HT1080 (cell line): ENCODE results near the gene PC. TPM values are rescaled to one million over a fixed set of nuclear protein-coding genes. Genes with fewer than 3 reads are reported as not detected.
"Not testable (repeated sequence)": the region's sequence is repeated elsewhere in the genome, so short reads cannot be mapped to it uniquely, and the experiment has no call there.

Source experiments
- DNase-seq: peaks from one replicate; pipeline ENCODE4 v3.0.0-alpha.2; 2015; ENCODE audit warnings: low read depth
- polyA plus RNA-seq, 2 experiments: library from polyadenylated mRNA; depleted of rRNA; stranded (reverse); fragments of >200 nt; gene quantifications; 2 replicates each; pipeline ENCODE4 v1.2.3, GENCODE V29; 2015
- total RNA-seq: library from RNA; depleted of rRNA; stranded (reverse); fragments of >200 nt; shearing (Covaris generic); gene quantifications from 2 replicates; pipeline ENCODE4 v1.2.3, GENCODE V29; 2014; rRNA removed

The PC gene, protein sequence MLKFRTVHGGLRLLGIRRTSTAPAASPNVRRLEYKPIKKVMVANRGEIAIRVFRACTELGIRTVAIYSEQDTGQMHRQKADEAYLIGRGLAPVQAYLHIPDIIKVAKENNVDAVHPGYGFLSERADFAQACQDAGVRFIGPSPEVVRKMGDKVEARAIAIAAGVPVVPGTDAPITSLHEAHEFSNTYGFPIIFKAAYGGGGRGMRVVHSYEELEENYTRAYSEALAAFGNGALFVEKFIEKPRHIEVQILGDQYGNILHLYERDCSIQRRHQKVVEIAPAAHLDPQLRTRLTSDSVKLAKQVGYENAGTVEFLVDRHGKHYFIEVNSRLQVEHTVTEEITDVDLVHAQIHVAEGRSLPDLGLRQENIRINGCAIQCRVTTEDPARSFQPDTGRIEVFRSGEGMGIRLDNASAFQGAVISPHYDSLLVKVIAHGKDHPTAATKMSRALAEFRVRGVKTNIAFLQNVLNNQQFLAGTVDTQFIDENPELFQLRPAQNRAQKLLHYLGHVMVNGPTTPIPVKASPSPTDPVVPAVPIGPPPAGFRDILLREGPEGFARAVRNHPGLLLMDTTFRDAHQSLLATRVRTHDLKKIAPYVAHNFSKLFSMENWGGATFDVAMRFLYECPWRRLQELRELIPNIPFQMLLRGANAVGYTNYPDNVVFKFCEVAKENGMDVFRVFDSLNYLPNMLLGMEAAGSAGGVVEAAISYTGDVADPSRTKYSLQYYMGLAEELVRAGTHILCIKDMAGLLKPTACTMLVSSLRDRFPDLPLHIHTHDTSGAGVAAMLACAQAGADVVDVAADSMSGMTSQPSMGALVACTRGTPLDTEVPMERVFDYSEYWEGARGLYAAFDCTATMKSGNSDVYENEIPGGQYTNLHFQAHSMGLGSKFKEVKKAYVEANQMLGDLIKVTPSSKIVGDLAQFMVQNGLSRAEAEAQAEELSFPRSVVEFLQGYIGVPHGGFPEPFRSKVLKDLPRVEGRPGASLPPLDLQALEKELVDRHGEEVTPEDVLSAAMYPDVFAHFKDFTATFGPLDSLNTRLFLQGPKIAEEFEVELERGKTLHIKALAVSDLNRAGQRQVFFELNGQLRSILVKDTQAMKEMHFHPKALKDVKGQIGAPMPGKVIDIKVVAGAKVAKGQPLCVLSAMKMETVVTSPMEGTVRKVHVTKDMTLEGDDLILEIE
- total RNA-seq: 9.8 and 14.9 TPM in 2 replicates
- polyA plus RNA-seq (2015; cell fraction: cytosol; rRNA removed): 7.3 and 10.8 TPM in 2 replicates
- polyA plus RNA-seq (2015; cell fraction: nucleus; rRNA removed): 27.7 and 30.6 TPM in 2 replicates

DNA sequence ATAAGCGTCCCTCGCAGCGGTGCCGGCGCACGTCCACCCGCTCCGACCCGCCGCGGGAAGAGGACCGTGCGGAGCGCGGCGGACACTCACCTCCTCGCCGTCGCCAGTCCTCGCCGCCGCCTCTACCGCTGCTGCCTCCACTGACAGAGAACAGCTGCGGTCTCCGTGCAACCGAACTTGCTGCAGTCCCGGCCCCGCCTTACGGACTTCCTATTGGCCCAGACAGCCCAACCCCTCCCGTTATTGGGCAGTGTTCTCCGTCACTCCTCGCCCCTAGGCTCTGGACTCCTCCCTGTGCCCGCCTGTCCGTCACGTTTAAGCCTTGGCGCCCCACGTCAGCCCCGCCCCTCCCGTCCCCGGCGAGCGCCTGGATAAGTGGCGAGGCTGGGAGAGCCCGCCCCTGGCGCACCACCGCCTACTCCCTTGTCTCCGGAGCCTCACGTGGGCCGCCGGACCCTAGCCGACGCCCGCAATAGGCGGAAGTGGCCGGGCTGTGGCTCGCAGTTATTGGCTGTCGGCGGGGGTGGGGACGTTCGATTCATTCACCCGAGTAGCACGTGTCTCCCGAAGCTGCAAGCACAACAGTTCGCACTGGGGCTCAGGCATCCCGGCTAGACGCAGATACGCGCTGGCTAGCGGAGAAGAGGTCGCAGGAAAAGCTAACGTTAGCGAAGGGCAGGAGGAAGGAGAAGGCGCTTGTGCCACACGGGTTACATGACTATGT lies at the start of gene PC:
PC (minus strand) TSS at position 152 of the 724 bp plus-strand sequence. CDS start 86,224 bp downstream, outside the sequence.
- DNase-seq: peak; percentile 100

DNA sequence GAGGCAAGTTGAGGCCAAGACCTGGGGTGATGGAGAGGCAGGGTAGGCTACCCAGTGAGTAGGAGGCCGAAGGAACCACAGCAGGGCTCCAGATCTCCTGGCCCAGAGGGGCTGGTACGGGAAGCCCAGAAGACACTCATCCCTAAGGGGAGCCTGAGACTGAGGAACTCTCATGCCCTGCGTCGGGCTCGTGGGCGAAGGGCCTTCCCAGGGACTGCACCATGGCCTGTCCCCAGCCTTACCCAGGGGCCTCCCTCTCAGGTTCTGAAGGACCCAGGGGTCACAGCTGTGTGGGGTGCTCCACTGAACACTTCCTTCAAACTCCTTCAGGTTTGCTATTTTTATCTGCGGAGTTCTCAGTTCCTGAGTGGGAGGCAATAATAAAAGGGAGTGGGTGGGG lies 48.9 kb upstream of the PC start:
- DNase-seq: no peak

DNA sequence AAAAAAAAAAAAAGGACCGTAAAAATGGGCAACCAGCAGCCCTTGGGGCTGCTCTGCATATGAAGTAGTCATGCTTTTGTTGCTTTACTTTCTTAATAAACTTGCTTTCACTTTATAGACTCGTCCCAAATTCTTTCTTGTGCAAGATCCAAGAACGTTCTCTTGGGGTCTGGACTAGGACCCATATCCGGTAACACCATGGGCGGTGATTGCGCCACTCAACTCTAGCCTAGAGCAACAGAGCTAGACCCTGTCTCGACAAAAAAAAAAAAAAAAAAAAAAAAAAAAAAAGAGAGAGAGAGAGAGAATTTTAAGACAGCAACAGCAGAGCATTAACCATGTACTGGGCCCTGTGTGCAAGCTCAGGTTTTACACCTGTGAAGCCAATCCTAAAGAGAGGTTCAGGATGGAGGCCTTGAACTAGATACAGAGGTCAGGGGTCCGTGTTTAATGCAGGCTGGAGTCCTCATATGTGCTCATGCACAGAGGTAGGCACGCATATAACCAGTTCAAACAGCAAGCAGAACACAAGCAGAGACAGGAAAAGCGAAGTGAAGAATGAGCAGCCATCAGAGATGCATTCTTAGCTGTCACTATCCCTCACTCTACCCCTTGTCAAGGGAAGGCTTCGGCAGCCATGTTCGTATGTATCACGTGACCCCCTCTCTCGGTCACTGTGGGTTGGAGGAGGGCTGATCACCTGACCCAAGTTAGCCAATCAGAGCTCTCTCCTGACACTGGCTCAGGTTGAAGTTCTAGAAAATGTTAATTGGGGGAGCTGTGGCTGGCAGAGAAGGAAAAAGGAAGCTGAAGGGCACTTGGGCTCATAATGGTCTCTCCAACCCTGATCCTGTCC lies 48.1 kb upstream of the PC start:
- DNase-seq: peak; percentile 77

DNA sequence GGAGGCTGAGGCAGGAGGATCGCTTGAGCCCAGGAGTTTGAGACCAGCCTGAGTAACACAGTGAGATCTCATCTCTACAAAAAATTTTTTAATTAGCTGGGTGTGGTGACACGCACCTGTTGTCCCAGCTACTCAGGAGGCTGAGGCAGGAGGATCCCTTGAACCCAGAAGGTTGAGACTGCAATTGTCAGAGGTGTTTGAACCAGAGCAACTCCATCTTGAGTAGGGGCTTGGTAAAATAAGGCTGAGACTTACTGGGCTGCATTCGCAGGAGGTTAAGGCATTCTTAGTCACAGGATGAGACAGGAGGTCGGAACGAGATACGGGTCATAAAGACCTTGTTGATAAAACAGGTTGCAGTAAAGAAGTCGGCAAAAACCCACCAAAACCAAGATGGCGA lies 47.0 kb upstream of the PC start:
- not testable (repeated sequence) for DNase-seq

DNA sequence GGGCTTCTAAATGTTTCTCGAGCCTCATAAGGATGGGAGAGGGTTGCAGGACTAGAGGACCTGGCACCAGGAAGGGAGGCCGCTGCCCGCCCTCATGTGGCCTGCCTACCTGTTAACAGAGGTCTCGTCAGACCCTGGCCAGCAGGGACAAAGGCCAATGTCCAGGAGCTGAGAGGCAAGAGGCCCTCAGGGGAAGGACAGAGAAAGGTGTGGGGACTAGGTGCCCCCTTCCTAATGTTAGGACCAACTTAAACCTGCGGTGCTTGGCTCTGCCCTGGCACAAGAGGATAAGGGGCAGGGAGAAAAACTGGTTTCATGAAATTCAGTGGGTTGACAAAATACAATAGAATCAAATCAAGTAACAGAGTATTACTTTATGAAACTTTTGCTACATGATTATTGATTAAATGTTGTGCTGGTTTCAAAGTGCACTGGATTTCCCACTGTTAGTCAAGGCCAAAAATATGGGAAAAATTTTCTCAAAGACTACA lies 44.8 kb upstream of the PC start:
- no peak for DNase-seq

DNA sequence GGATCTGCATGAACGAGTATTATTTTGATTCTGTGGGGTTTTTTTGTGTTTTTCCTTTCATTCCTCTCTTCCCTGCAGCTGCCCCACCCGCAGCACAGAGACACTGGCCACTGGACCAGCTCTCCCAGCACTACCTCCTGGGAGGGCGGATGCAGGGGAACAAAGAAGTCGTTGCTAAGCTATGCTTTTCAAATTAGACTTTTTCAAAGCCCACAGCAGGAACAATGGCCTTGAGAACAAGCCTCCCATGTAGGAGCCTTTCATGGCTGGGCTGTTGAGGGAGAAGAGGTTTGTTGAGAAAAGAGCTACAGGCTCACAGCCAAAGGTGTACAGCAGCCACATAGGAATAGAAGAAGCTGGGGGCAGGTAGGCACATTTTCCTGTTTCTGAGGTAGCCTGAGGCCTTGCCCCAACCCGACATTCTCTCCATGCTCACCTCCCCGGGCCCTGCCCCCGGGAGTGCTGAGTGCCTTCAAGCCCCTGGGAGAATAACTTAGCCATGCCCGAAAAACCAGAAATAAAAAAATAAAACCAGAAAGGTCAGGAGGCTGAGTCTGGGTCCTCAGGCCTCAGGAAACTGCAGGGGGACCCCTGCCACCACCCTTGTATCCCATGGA lies 44.2 kb upstream of the PC start:
- no peak for DNase-seq

DNA sequence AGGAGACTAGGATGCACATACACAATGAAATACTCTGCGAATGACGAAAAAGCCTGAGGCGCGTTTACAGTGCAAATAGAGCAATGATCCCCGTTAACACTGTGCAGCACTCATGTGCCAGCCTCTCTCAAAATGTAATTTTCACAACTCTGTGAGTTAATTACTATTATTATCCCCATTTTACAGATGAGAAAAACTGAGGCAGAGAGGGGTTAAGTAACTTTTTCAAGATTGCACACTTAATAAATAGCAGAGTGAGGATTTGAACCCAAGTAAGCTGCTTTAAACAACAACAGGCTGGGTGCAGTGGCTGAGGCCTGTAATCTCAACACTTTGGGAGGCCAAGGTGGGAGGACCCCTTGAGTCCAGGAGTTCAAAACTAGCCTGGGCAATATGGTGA lies 43.1 kb upstream of the PC start:
- no peak for DNase-seq

DNA sequence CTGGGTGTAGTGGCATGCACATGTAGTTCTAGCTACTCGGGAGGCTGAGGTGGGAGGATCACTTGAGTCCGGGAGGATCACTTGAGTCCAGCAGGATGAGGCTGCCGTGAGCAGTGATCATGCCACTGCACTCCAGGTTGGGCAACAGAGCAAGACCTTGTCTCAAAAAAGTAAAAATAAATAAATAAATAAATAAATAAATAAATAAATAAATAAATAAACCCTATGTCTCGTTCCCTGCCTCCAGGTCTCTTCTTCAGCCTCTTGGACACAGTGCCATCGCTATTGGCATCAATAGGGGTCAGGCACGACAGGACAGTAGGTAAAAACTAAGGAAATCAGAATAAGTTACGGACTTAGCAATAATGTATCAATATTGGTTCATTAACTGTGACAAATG lies 41.4 kb upstream of the PC start:
- DNase-seq: no peak

DNA sequence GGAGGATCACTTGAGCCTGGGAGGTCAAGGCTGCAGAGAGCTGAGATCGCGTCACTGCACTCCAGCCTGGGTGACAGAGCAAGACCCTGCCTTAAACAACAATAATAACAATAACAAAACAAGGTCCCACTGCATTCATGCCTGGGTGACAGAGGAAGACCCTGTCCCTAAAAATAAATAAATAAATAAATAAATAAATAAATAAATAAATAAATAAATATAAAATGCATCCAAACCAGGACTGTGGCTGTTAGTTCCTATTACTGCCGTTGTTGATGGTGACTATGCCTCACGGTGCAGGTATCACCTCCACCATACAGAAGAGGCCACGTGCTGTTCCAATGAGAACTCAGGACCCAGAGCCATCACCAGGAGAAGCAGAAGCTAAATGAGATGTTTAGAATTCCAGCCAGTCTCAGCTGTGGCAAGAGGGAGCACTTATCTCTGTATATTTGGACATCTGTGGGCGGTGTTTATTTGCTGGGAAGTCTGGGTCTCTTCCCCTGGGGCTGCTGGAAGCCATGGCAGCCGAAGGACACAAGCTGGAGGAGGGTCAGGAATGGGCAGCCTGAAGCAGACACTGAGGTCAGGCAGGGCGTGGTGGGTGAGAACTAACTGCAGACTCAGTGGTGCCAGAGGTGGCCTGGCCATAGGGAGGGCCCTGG lies 38.6 kb upstream of the PC start:
- no peak for DNase-seq

DNA sequence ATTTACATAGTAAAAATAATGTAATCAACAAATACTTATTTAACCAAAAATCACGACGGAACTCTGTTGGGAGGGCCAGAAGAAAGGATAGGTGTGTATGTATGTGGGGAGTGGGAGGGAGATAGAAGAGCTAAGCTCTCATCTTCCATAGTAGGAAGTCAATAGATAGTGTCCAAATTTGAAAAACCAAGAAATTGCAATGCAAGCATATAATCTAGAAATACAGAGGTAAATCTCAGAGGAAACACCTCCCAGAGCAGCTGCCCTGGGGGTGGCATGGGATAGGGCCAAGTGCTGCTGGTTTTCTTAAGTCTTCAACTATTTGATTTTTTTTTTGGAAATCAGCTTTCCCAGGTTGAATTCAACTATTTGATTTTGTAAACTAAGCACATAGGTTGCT lies 33.9 kb upstream of the PC start:
- no peak for DNase-seq

DNA sequence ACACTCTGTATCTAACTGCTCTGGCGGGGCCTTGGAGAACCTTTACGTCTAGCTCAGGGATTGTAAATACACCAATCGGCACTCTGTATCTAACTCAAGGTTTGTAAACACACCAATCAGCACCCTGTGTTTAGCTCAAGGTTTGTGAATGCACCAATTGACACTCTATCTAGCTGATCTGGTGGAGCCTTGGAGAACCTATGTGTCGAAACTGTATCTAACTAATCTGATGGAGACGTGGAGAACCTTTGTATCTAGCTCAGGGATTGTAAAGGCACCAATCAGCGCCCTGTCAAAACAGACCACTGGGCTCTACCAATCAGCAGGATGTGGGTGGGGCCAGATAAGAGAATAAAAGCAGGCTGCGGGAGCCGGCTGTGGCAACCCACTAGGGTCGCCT lies 31.2 kb upstream of the PC start:
- not testable (repeated sequence) for DNase-seq

DNA sequence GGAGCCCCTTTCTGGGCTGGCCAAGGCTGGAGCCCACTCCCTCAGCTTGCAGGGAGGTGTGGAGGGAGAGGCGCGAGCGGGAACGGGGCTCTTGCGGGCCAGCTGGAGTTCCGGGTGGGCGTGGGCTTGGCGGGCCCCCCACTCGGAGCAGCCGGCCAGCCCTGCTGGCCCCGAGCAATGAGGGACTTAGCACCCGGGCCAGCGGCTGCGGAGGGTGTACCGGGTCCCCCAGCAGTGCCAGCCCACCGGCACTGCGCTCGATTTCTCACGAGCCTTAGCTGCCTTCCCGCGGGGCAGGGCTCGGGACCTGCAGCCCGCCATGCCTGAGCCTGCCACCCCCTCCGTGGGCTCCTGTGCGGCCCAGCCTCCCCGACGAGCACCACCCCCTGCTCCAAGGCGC lies 30.6 kb upstream of the PC start:
- DNase-seq: not testable (repeated sequence)

DNA sequence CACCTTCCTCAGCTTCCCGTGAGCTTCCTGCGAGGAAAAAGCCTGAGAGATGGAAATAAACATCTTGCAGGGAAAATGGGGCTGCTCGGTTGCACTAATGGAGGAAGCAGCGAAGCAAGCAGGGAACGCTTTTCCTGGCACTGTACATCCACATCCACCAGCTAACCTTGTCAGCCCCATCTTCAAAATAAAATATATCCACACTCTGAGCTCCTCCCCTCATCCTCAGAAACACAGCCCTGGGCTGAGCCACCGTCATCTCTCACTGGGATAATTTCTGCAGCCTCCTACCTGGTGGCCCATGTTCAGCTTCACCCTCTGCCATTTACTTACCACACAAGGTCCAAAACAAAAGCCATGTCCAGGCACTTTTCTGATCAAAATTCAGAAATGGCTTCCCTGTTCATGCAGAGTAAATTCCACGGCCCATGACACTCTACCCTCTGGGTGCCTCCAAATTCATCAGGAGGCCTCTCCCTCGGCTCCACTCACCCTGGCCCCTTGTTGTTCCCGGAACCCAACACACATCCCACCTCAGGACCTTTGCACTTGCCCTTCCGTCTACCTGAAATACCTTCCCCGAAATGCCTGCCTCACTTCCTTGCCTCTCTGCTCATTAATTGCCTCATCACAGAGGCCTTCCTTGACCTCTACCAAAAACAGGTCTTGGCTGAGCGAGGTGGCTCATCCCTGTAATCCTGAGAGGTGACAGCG lies 29.9 kb upstream of the PC start:
- no peak for DNase-seq

DNA sequence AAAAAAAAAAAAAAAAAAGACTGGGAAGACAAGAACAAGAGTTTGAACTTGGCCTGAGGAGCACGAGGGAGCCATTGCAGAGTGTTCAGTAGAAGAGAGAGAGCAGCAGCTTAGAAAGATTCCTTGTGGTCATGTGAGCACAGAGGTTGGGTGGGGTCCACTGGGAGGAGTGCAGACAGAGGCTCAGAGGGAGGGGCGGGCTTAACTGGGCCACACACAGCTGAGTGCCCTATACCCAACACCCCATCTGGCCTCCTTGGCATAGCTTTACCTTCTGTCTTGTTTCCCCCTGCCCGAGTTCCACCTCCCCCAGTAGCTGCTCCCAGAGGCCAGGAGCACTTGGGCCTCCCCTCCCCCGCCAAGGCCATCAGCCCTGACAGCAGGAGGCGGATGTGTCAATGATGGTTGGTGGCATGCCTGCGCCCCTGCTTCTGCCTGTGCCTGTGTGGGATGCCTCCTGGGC lies 29.0 kb upstream of the PC start:
- DNase-seq: no peak

DNA sequence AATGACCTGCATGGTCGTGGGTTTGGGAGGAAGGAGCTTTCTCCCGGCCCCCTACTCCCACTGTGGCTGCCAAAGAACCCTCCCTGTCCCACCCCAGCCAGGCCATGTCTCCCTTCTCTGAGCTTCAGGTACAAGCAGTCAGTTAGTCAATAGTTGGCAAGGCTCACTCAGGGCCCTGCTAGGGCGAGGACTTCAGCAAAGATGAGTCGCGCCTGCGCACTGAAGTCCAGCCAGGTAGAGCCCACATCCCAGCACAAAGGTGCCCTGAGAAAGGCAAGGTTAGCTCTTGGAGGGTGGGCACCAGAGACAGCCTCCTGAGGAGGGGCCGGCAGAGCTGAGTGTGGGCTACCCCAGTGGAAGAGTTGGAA lies 28.0 kb upstream of the PC start:
- DNase-seq: no peak

DNA sequence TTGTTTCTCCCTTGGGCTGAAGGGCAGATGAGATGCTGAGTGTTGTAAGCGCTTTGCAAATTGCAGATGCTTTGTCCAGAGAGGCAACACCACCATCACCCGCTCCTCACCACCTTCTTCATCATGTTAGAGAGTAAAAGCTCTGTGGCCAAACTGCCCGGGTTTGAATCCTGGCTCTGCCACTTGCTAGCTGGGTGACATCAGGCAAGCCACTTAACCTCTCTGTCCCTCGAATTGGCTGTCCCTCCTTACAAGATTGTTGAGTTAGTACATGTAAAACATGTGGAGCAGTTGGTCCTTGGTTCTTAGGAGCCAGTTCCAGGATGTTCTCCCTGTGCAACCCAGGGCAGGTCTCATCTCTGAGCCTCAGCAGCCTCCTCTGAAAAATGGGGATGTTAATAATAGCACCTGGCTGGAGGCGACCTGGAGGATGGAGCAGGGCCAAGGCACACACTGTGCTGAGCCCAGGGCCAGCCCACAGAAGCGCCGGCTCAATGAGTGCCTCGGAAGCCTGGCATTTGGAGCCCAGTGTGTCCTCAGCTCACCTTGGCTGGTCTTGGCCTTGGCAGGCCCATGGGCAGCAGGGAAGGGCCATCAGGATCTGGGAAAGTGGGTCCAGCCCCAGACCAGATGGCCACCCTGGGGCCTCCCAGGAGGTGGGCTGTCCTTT lies 27.5 kb upstream of the PC start:
- no peak for DNase-seq

DNA sequence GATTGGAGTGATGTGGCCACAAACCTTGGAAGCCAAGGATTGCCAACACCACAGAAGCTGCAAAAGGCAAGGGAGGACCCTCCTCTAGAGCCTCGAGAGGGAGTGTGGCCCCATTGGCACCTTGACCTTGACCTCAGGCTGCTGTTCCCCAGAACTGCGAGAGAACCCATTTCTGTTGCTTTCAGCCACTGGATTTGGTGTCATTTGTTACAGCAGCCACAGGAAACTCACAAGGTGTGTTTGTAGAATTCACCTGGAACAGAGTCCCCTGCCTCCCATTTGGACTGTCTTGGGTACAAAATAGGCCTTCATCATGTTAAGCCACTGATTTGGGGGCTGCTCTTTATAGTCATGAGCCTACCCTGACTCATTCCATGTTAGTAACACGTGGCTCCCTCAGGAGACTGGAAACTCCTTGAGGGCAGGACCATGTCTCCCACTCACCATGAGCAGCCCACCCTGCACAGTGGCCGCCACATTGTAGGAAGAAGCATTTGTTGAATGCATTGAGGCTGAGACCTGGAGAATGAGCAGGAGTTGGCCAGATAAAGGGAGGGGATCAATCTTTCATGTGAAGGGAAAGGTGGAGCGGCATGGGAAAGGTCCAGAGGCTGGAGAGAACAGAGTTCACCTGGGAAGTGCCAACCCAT lies 25.2 kb upstream of the PC start:
- no peak for DNase-seq
